Body of pancreas (tissue), 4 donors: ENCODE measurements around the gene IP6K3.

ENCODE experiments used
- POLR2A ChIP-seq, 3 donors: fragments of 450-650 bp; IDR thresholded peaks; one replicate each; pipeline ENCODE4 v1.6.1; 2016; ENCODE audit warnings: antibody characterized with exemption in 3 of 3, mild to moderate bottlenecking in 2 of 3
- TF ChIP-seq, protein P1 (sequence below), 7 experiments: fragments of 450-650 bp in 4 of 7; fragments of 200-600 bp in 3 of 7; sonication (generic) in 3 of 7; IDR thresholded peaks; one replicate each; pipeline ENCODE4 v1.5.1; 2016 to 2019; ENCODE audit warnings: antibody characterized with exemption in 7 of 7

DNA sequence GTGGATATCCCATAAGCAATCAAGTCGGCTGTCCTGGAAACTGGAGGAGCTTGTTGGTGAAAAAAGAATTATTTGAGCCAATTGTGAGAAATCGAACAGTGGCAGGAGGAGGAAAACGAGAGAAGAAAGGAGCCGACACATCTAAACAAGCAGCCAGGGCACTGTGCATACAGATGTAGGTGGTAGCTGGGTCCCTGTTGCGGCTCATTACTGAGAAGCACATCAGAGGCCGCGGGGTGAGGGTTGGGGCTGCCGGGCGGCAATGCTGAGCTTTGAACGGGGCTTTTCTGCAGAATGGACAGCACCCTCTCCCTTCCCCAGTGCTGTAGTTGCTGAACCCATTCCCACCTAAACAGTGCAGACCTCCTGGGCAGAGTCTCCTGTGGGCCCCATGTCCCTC is 46.3 kb upstream of the IP6K3 start:
- TF ChIP-seq, protein P1, sequence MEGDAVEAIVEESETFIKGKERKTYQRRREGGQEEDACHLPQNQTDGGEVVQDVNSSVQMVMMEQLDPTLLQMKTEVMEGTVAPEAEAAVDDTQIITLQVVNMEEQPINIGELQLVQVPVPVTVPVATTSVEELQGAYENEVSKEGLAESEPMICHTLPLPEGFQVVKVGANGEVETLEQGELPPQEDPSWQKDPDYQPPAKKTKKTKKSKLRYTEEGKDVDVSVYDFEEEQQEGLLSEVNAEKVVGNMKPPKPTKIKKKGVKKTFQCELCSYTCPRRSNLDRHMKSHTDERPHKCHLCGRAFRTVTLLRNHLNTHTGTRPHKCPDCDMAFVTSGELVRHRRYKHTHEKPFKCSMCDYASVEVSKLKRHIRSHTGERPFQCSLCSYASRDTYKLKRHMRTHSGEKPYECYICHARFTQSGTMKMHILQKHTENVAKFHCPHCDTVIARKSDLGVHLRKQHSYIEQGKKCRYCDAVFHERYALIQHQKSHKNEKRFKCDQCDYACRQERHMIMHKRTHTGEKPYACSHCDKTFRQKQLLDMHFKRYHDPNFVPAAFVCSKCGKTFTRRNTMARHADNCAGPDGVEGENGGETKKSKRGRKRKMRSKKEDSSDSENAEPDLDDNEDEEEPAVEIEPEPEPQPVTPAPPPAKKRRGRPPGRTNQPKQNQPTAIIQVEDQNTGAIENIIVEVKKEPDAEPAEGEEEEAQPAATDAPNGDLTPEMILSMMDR (IDR thresholded peaks at IDR 0.05) = no peak
- no peak for TF ChIP-seq POLR2A (IDR thresholded peaks at IDR 0.05)
